Right renal cortex interstitium (tissue), 3 donors: ENCODE data around the gene CFAP69. TPM values are rescaled to one million over a fixed set of nuclear protein-coding genes. Genes with fewer than 3 reads are reported as not detected.
"Not testable (repeated sequence)": the region's sequence is repeated elsewhere in the genome, so short reads cannot be mapped to it uniquely, and the experiment has no call there.

Experiments
- DNase-seq, 3 donors: peaks; one replicate each; pipeline ENCODE4 v3.0.0-alpha.2; 2013; ENCODE audit warnings: low read depth in 3 of 3, low spot score in 2 of 3
- polyA plus RNA-seq, 3 donors: library from polyadenylated mRNA; unstranded; fragments of 120-200 nt; gene quantifications; one replicate each; pipeline ENCODE4 v1.2.1, GENCODE V29; 2013; ENCODE audit not compliant: insufficient read length in 3 of 3

The CFAP69 gene
- polyA plus RNA-seq, 3 donors: 15.5 to 16.9 (median 16.7) TPM

GRCh38 chr7:90231304-90231703, 13.7 kb upstream of the CFAP69 start:
- no peak for DNase-seq

- DNase-seq: no peak
Observed at GRCh38 chr7:90232430-90232829, 12.5 kb upstream of the CFAP69 start.

GRCh38 chr7:90233569-90233968, 11.4 kb upstream of the CFAP69 start:
- DNase-seq: no peak

GRCh38 chr7:90236721-90237289, 8.2 kb upstream of the CFAP69 start:
- DNase-seq: no peak

GRCh38 chr7:90238022-90238421, 7.0 kb upstream of the CFAP69 start:
- DNase-seq: no peak

GRCh38 chr7:90238583-90238982, 6.4 kb upstream of the CFAP69 start:
- DNase-seq: no peak

- DNase-seq: no peak
Observed at GRCh38 chr7:90239050-90239449, 5.9 kb upstream of the CFAP69 start.

GRCh38 chr7:90239625-90240228, 5.2 kb upstream of the CFAP69 start:
- DNase-seq: no peak

GRCh38 chr7:90242369-90243168, 2.4 kb upstream of the CFAP69 start:
- DNase-seq: no peak

GRCh38 chr7:90243556-90243955, 1.4 kb upstream of the CFAP69 start:
- DNase-seq: no peak

- peak in 1 of 3 donors; percentile 24 for DNase-seq
Observed at GRCh38 chr7:90244565-90244908, 437 bp upstream of the CFAP69 start.

- DNase-seq: no peak
Observed at GRCh38 chr7:90246171-90246570, 1.2 kb downstream of the CFAP69 start.

GRCh38 chr7:90248706-90249105, 3.7 kb downstream of the CFAP69 start:
- DNase-seq: no peak

GRCh38 chr7:90250601-90251303, 5.8 kb downstream of the CFAP69 start:
- no peak for DNase-seq

GRCh38 chr7:90251304-90251635, 6.3 kb downstream of the CFAP69 start:
- no peak for DNase-seq

- DNase-seq: not testable (repeated sequence)
Observed at GRCh38 chr7:90256011-90256410, 11.0 kb downstream of the CFAP69 start.

- DNase-seq: no peak
Observed at GRCh38 chr7:90256778-90257177, 11.8 kb downstream of the CFAP69 start.

GRCh38 chr7:90261441-90261840, 16.5 kb downstream of the CFAP69 start:
- no peak for DNase-seq

- DNase-seq: no peak
Observed at GRCh38 chr7:90262438-90262837, 17.5 kb downstream of the CFAP69 start.

- no peak for DNase-seq
Observed at GRCh38 chr7:90266808-90267207, 21.8 kb downstream of the CFAP69 start.

GRCh38 chr7:90267263-90267858, 22.4 kb downstream of the CFAP69 start:
- no peak for DNase-seq
